Measurements from ENCODE around the gene CBX4. TPM values are rescaled to one million over a fixed set of nuclear protein-coding genes. Genes with fewer than 3 reads are reported as not detected.

Gene CBX4
- total and polyA plus RNA-seq, 2 of the 13 experiments (the other 11 are each of a cell fraction or from before 2014, with no cell fraction given), result 25.8 to 50.8 TPM

- TF ChIP-seq NFAT5 (CRISPR knock-in tag; IDR thresholded peaks at IDR 0.05), result no peak
- no peak for TF ChIP-seq LCORL (IDR thresholded peaks at IDR 0.05)
- no peak for TF ChIP-seq LCORL (CRISPR knock-in tag; IDR thresholded peaks at IDR 0.05)
- TF ChIP-seq SAP130 (CRISPR knock-in tag; IDR thresholded peaks at IDR 0.05; ENCODE audit: low read depth), result peak; percentile 86
- no peak for TF ChIP-seq HNRNPUL1 (IDR thresholded peaks at IDR 0.05; ENCODE audit: low read depth, low read length)
- peak; percentile 58 for TF ChIP-seq TEAD3 (CRISPR knock-in tag; optimal IDR thresholded peaks at IDR 0.05; ENCODE audit: borderline replicate concordance)
- TF ChIP-seq, protein P1, sequence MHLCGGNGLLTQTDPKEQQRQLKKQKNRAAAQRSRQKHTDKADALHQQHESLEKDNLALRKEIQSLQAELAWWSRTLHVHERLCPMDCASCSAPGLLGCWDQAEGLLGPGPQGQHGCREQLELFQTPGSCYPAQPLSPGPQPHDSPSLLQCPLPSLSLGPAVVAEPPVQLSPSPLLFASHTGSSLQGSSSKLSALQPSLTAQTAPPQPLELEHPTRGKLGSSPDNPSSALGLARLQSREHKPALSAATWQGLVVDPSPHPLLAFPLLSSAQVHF (CRISPR knock-in tag; IDR thresholded peaks at IDR 0.05), result no peak
- TF ChIP-seq ZFP62 (CRISPR knock-in tag; IDR thresholded peaks at IDR 0.05), result no peak
- no peak for TF ChIP-seq ZFP36L1 (CRISPR knock-in tag; IDR thresholded peaks at IDR 0.05)
- TF ChIP-seq GATA4 (IDR thresholded peaks at IDR 0.05; ENCODE audit: borderline replicate concordance, low read depth), result no peak
- TF ChIP-seq ETV5 (CRISPR knock-in tag; IDR thresholded peaks at IDR 0.05; ENCODE audit: borderline replicate concordance), result peak; percentile 18; the same call in 1 of the 2 replicates
- no peak for TF ChIP-seq KLF16 (CRISPR knock-in tag; IDR thresholded peaks at IDR 0.05)
- TF ChIP-seq TRIM24 (CRISPR knock-in tag; IDR thresholded peaks at IDR 0.05), result no peak
- TF ChIP-seq ZNF619 (CRISPR knock-in tag; IDR thresholded peaks at IDR 0.05), result no peak
- TF ChIP-seq, protein P2, sequence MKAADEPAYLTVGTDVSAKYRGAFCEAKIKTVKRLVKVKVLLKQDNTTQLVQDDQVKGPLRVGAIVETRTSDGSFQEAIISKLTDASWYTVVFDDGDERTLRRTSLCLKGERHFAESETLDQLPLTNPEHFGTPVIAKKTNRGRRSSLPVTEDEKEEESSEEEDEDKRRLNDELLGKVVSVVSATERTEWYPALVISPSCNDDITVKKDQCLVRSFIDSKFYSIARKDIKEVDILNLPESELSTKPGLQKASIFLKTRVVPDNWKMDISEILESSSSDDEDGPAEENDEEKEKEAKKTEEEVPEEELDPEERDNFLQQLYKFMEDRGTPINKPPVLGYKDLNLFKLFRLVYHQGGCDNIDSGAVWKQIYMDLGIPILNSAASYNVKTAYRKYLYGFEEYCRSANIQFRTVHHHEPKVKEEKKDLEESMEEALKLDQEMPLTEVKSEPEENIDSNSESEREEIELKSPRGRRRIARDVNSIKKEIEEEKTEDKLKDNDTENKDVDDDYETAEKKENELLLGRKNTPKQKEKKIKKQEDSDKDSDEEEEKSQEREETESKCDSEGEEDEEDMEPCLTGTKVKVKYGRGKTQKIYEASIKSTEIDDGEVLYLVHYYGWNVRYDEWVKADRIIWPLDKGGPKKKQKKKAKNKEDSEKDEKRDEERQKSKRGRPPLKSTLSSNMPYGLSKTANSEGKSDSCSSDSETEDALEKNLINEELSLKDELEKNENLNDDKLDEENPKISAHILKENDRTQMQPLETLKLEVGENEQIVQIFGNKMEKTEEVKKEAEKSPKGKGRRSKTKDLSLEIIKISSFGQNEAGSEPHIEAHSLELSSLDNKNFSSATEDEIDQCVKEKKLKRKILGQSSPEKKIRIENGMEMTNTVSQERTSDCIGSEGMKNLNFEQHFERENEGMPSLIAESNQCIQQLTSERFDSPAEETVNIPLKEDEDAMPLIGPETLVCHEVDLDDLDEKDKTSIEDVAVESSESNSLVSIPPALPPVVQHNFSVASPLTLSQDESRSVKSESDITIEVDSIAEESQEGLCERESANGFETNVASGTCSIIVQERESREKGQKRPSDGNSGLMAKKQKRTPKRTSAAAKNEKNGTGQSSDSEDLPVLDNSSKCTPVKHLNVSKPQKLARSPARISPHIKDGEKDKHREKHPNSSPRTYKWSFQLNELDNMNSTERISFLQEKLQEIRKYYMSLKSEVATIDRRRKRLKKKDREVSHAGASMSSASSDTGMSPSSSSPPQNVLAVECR (CRISPR knock-in tag; IDR thresholded peaks at IDR 0.05; ENCODE audit: borderline replicate concordance), result no peak; the same call in 1 of the 2 replicates
- TF ChIP-seq TOPORS (CRISPR knock-in tag; IDR thresholded peaks at IDR 0.05), result no peak
- peak; percentile 49; the same call in 1 of the 3 replicates for TF ChIP-seq MXI1 (IDR thresholded peaks at IDR 0.05; ENCODE audit: borderline replicate concordance, low read depth, low read length)
- TF ChIP-seq ARNTL (CRISPR knock-in tag; IDR thresholded peaks at IDR 0.05), result peak; percentile 78
- TF ChIP-seq ZSCAN25 (CRISPR knock-in tag; IDR thresholded peaks at IDR 0.05), result peak; percentile 88; the same call in 1 of the 2 replicates
- no peak for TF ChIP-seq SIN3A (IDR thresholded peaks at IDR 0.05; ENCODE audit: borderline replicate concordance, low read depth, low read length)
These were observed 21.0 kb downstream of the CBX4 start (continued) for GRCh38 chr17:79818026-79818758.
